ENCODE data around the gene TUB.

TUB gene

DNA sequence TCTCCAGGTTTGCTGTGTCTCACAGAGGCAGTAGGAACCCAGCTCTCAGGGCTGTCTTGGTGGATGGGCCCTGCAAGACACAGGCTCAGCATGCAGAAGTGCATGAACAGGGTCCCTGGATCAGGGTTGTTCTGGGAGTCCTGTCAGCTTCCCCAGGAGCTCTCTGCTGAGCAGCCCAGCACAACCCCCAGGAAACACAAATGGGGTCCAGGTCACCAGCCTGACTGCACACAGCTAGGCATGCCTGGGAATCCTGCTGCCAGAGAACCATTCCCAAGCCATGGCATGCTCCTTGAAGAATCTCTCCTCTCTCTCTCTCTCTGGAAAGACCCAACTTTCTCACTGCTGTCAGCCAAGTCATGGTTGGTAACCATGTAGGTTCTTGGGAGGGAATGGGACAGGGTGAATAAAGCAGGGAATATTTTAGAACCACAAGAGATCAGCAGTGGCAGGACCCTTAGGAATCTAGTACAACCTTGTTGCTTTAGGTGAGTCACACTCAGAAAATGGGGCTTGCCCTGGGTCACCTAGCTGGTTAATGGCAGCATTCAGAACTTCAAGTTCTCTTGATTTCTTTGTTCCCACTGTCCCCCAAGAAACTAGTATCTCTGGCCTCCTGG, 21.4 kb downstream of the TUB start:
- Histone ChIP-seq H3K4me3 (ENCODE audit: low read length) (no peak overlapping the region), H3K9me3 (replicated peaks; ENCODE audit: insufficient read depth, low read length) (no peaks in the 10 kb centered on the region), H3K36me3 (replicated peaks; ENCODE audit: insufficient read depth, low read length) (no peaks in the 10 kb centered on the region), H3K27me3 (replicated peaks; ENCODE audit: insufficient read depth, low read length) (no peaks in the 10 kb centered on the region), H3K4me2 (ENCODE audit: low read depth, low read length) (no peak overlapping the region), H4K20me1 (ENCODE audit: insufficient read depth, low read length) (no peaks in the 10 kb centered on the region), H2AFZ (ENCODE audit: low read length) (no peak overlapping the region), H3K79me2 (ENCODE audit: low read length) (no peaks in the 10 kb centered on the region), H3K9me2 (replicated peaks; ENCODE audit: insufficient read depth, low read length) (no peaks in the 10 kb centered on the region), H3K4me1 (ENCODE audit: low read length) (no peaks in the 10 kb centered on the region), H3K27ac (ENCODE audit: low read length) (no peak overlapping the region), H3K9ac (ENCODE audit: low read length) (no peak overlapping the region), H3F3A (ENCODE audit: insufficient read depth, low read length) (no peaks in the 10 kb centered on the region)
- DNase-seq = no peak
- TF ChIP-seq CTCF (IDR thresholded peaks at IDR 0.05; ENCODE audit: low read length) = no peak
- no peak for TF ChIP-seq EZH2phosphoT487 (IDR thresholded peaks at IDR 0.05; ENCODE audit: low read length)
- TF ChIP-seq EZH2 (optimal IDR thresholded peaks at IDR 0.05; ENCODE audit: low read depth, low read length) = no peak

DNA sequence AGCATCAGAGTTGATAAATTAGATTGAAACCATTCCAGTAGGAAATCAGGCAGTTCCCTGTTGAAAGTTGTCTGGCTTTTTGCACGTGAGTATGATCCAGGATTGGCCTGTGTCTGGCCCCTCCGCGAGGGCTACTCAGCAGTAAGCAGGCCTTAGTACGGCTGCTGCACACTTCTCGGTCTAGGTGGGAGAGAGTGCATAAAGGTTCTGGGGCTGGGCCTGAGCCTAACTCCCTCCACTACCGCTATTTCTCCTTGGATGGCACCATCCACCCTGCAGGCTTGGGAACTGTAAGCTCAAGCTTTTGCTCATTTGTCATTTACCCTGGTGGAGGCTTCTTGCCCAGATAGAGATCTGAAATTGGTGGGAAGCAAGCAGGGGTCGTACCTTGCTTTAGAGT, 22.0 kb downstream of the TUB start:
- no peak overlapping the region for H3K9ac ChIP-seq (ENCODE audit: low read length)
- H3F3A ChIP-seq (ENCODE audit: insufficient read depth, low read length) = no peaks in the 10 kb centered on the region
- no peaks in the 10 kb centered on the region for H3K9me2 ChIP-seq (replicated peaks; ENCODE audit: insufficient read depth, low read length)
- no peaks in the 10 kb centered on the region for H3K9me3 ChIP-seq (replicated peaks; ENCODE audit: insufficient read depth, low read length)
- TF ChIP-seq EZH2phosphoT487 (IDR thresholded peaks at IDR 0.05; ENCODE audit: low read length) = no peak
- no peak for TF ChIP-seq CTCF (IDR thresholded peaks at IDR 0.05; ENCODE audit: low read length)
- TF ChIP-seq EZH2 (optimal IDR thresholded peaks at IDR 0.05; ENCODE audit: low read depth, low read length) = no peak
- no peaks in the 10 kb centered on the region for H4K20me1 ChIP-seq (ENCODE audit: insufficient read depth, low read length)
- H2AFZ ChIP-seq (ENCODE audit: low read length) = no peak overlapping the region
- no peaks in the 10 kb centered on the region for H3K4me1 ChIP-seq (ENCODE audit: low read length)
- no peak overlapping the region for H3K4me2 ChIP-seq (ENCODE audit: low read depth, low read length)
- H3K27me3 ChIP-seq (replicated peaks; ENCODE audit: insufficient read depth, low read length) = no peaks in the 10 kb centered on the region
- H3K36me3 ChIP-seq (replicated peaks; ENCODE audit: insufficient read depth, low read length) = no peaks in the 10 kb centered on the region
- H3K79me2 ChIP-seq (ENCODE audit: low read length) = no peaks in the 10 kb centered on the region
- H3K4me3 ChIP-seq (ENCODE audit: low read length) = no peak overlapping the region
- H3K27ac ChIP-seq (ENCODE audit: low read length) = no peak overlapping the region
- DNase-seq = no peak

GRCh38 chr11:8103909-8104308, 22.9 kb downstream of the TUB start:
- Histone ChIP-seq H3K9me2 (replicated peaks; ENCODE audit: insufficient read depth, low read length) (no peaks in the 10 kb centered on the region), H3K27ac (ENCODE audit: low read length) (no peak overlapping the region), H3K9ac (ENCODE audit: low read length) (no peak overlapping the region), H3K36me3 (replicated peaks; ENCODE audit: insufficient read depth, low read length) (no peaks in the 10 kb centered on the region), H2AFZ (ENCODE audit: low read length) (no peak overlapping the region), H3K4me2 (ENCODE audit: low read depth, low read length) (no peak overlapping the region), H4K20me1 (ENCODE audit: insufficient read depth, low read length) (no peaks in the 10 kb centered on the region), H3K4me3 (ENCODE audit: low read length) (no peak overlapping the region), H3F3A (ENCODE audit: insufficient read depth, low read length) (no peaks in the 10 kb centered on the region), H3K27me3 (replicated peaks; ENCODE audit: insufficient read depth, low read length) (no peaks in the 10 kb centered on the region), H3K4me1 (ENCODE audit: low read length) (no peaks in the 10 kb centered on the region), H3K79me2 (ENCODE audit: low read length) (no peaks in the 10 kb centered on the region), H3K9me3 (replicated peaks; ENCODE audit: insufficient read depth, low read length) (no peaks in the 10 kb centered on the region)
- no peak for TF ChIP-seq EZH2 (optimal IDR thresholded peaks at IDR 0.05; ENCODE audit: low read depth, low read length)
- no peak for TF ChIP-seq CTCF (IDR thresholded peaks at IDR 0.05; ENCODE audit: low read length)
- TF ChIP-seq EZH2phosphoT487 (IDR thresholded peaks at IDR 0.05; ENCODE audit: low read length) = no peak
- no peak for DNase-seq

Data from MM.1S (cell line).